Endothelial cell of umbilical vein (primary cell): Measurements from ENCODE around the gene REPS2.

ENCODE experiments used
- CTCF ChIP-seq, 2 donors: IDR thresholded peaks; 1 replicate in 1 of 2; 2 replicates in 1 of 2; pipeline ENCODE4 v1.5.1; 2011; ENCODE audit warnings: low read length in 2 of 2, mild to moderate bottlenecking in 2 of 2, moderate library complexity in 2 of 2, control low read depth in 1 of 2, inconsistent platforms in 1 of 2, low read depth in 1 of 2; ENCODE audit not compliant: insufficient read depth in 1 of 2; ENCODE audit errors: extremely low read depth in 1 of 2
- EZH2 ChIP-seq: IDR thresholded peaks from 2 replicates; pipeline ENCODE4 v1.6.1; 2012; ENCODE audit warnings: borderline replicate concordance, low read depth, mild to moderate bottlenecking, moderate library complexity, low read length, inconsistent platforms; ENCODE audit not compliant: severe bottlenecking
- GATA2 ChIP-seq: IDR thresholded peaks from 2 replicates; pipeline ENCODE4 v1.7.0; 2011; ENCODE audit warnings: low read depth, mild to moderate bottlenecking, moderate library complexity, mixed read lengths, low read length; ENCODE audit not compliant: insufficient read length, insufficient read depth
- MYC ChIP-seq: IDR thresholded peaks from one replicate; pipeline ENCODE4 v1.6.1; 2011; ENCODE audit warnings: mild to moderate bottlenecking, low read depth, low read length
- POLR2A ChIP-seq: IDR thresholded peaks from 2 replicates; pipeline ENCODE4 v1.6.1; 2012; ENCODE audit warnings: low read depth, mild to moderate bottlenecking, control low read depth, low read length
- POLR2AphosphoS5 ChIP-seq: IDR thresholded peaks from 2 replicates; pipeline ENCODE4 v1.6.1; 2012; ENCODE audit warnings: low read depth, mild to moderate bottlenecking, control low read depth, low read length, moderate library complexity; ENCODE audit not compliant: insufficient read depth

- TF ChIP-seq POLR2A: no peak
- no peak for TF ChIP-seq POLR2AphosphoS5
- TF ChIP-seq CTCF (IDR thresholded peaks at IDR 0.05; ENCODE audit: extremely low read depth in 1 of 2, insufficient read depth in 1 of 2, low read depth in 1 of 2, low read length in 2 of 2): no peak
- no peak for TF ChIP-seq MYC
- no peak for TF ChIP-seq EZH2
- no peak for TF ChIP-seq GATA2
Observed at GRCh38 chrX:17174671-17175070, 228.2 kb downstream of the REPS2 start.
